MM.1S (cell line): Measurements from ENCODE around the gene CTNS.
A peak's percentile ranks its signal among the peaks of the same experiment; 100 is the strongest.

Source experiments
- DNase-seq: peaks from one replicate; pipeline ENCODE4 v3.0.0-alpha.2; 2015
- H2AFZ ChIP-seq: fragments of 300-600 bp; sonication (generic); 2 replicates; pipeline ENCODE4 v1.6.0; 2016; ENCODE audit warnings: antibody characterized with exemption, low read length
- H3F3A ChIP-seq: fragments of 300-600 bp; sonication (generic); 2 replicates; pipeline ENCODE4 v1.6.1; 2016; ENCODE audit warnings: mild to moderate bottlenecking, antibody characterized with exemption, low read length, moderate library complexity, mixed read lengths; ENCODE audit not compliant: insufficient read depth
- H3K27ac ChIP-seq: fragments of 300-600 bp; sonication (generic); 2 replicates; pipeline ENCODE4 v1.5.1; 2016; ENCODE audit warnings: mild to moderate bottlenecking, low read length
- H3K27me3 ChIP-seq: fragments of 300-600 bp; sonication (generic); replicated peaks from 2 replicates; pipeline ENCODE4 v1.6.0; 2016; ENCODE audit warnings: low read length; ENCODE audit not compliant: insufficient read depth
- H3K36me3 ChIP-seq: fragments of 300-600 bp; sonication (generic); replicated peaks from 2 replicates; pipeline ENCODE4 v1.6.1; 2016; ENCODE audit warnings: mild to moderate bottlenecking, low read length, mixed read lengths; ENCODE audit not compliant: insufficient read depth
- H3K4me1 ChIP-seq: fragments of 300-600 bp; sonication (generic); 2 replicates; pipeline ENCODE4 v1.6.1; 2016; ENCODE audit warnings: low read length, mixed read lengths
- H3K4me2 ChIP-seq: fragments of 300-600 bp; sonication (generic); 2 replicates; pipeline ENCODE4 v1.6.0; 2016; ENCODE audit warnings: low read depth, low read length
- H3K4me3 ChIP-seq: fragments of 300-600 bp; sonication (generic); 2 replicates; pipeline ENCODE4 v1.5.1; 2016; ENCODE audit warnings: low read length, mixed read lengths
- H3K79me2 ChIP-seq: fragments of 300-600 bp; sonication (generic); 2 replicates; pipeline ENCODE4 v1.6.1; 2016; ENCODE audit warnings: mixed run types, low read length, mixed read lengths
- H3K9ac ChIP-seq: fragments of 300-600 bp; sonication (generic); 2 replicates; pipeline ENCODE4 v1.6.1; 2016; ENCODE audit warnings: low read length, mixed read lengths
- H3K9me2 ChIP-seq: fragments of 300-600 bp; sonication (generic); replicated peaks from 2 replicates; pipeline ENCODE4 v1.6.1; 2016; ENCODE audit warnings: mild to moderate bottlenecking, low read length, mixed read lengths; ENCODE audit not compliant: insufficient read depth
- H3K9me3 ChIP-seq: fragments of 300-600 bp; sonication (generic); replicated peaks from 2 replicates; pipeline ENCODE4 v1.6.1; 2016; ENCODE audit warnings: mild to moderate bottlenecking, low read length, mixed read lengths; ENCODE audit not compliant: insufficient read depth
- H4K20me1 ChIP-seq: fragments of 300-600 bp; sonication (generic); 2 replicates; pipeline ENCODE4 v1.6.1; 2016; ENCODE audit warnings: mild to moderate bottlenecking, low read length, moderate library complexity, mixed read lengths; ENCODE audit not compliant: insufficient read depth
- EZH2 ChIP-seq: fragments of 300-600 bp; sonication (generic); optimal IDR thresholded peaks from 2 replicates; pipeline ENCODE3; 2017; ENCODE audit warnings: low read depth, mild to moderate bottlenecking, antibody characterized with exemption, low read length, mixed read lengths
- EZH2phosphoT487 ChIP-seq: fragments of 300-600 bp; sonication (generic); IDR thresholded peaks from 2 replicates; pipeline ENCODE4 v1.6.1; 2018; ENCODE audit warnings: antibody characterized with exemption, low read length
- TF ChIP-seq, protein P1 (sequence below): fragments of 300-600 bp; sonication (generic); IDR thresholded peaks from 2 replicates; pipeline ENCODE4 v1.5.1; 2016; ENCODE audit warnings: antibody characterized with exemption, low read length, mixed read lengths

CTNS gene

DNA sequence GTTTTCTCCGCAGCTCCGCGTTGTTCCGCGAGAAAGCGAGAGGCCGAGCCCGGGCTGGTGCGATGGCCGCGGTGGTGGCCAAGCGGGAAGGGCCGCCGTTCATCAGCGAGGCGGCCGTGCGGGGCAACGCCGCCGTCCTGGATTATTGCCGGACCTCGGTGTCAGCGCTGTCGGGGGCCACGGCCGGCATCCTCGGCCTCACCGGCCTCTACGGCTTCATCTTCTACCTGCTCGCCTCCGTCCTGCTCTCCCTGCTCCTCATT is 32.5 kb downstream of the CTNS start:
- H3K27me3 ChIP-seq = no peaks in the 10 kb centered on the region
- peak overlapping the region; percentile 98 for H3K4me2 ChIP-seq
- H3K4me1 ChIP-seq = peaks cover 3% of the 10 kb centered on the region; the same call in 1 of the 2 replicates
- peak overlapping the region; percentile 74 for H2AFZ ChIP-seq
- H3K9me2 ChIP-seq = no peaks in the 10 kb centered on the region
- no peaks in the 10 kb centered on the region for H3K9me3 ChIP-seq
- H3K4me3 ChIP-seq = peak overlapping the region; percentile 89
- H4K20me1 ChIP-seq = no peaks in the 10 kb centered on the region
- no peaks in the 10 kb centered on the region for H3F3A ChIP-seq
- peak overlapping the region; percentile 83 for H3K9ac ChIP-seq
- no peaks in the 10 kb centered on the region for H3K36me3 ChIP-seq
- peaks cover 26% of the 10 kb centered on the region for H3K79me2 ChIP-seq
- TF ChIP-seq, protein P1, sequence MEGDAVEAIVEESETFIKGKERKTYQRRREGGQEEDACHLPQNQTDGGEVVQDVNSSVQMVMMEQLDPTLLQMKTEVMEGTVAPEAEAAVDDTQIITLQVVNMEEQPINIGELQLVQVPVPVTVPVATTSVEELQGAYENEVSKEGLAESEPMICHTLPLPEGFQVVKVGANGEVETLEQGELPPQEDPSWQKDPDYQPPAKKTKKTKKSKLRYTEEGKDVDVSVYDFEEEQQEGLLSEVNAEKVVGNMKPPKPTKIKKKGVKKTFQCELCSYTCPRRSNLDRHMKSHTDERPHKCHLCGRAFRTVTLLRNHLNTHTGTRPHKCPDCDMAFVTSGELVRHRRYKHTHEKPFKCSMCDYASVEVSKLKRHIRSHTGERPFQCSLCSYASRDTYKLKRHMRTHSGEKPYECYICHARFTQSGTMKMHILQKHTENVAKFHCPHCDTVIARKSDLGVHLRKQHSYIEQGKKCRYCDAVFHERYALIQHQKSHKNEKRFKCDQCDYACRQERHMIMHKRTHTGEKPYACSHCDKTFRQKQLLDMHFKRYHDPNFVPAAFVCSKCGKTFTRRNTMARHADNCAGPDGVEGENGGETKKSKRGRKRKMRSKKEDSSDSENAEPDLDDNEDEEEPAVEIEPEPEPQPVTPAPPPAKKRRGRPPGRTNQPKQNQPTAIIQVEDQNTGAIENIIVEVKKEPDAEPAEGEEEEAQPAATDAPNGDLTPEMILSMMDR = no peak
- no peak for DNase-seq
- peak overlapping the region; percentile 31; the same call in 1 of the 2 replicates for H3K27ac ChIP-seq

DNA sequence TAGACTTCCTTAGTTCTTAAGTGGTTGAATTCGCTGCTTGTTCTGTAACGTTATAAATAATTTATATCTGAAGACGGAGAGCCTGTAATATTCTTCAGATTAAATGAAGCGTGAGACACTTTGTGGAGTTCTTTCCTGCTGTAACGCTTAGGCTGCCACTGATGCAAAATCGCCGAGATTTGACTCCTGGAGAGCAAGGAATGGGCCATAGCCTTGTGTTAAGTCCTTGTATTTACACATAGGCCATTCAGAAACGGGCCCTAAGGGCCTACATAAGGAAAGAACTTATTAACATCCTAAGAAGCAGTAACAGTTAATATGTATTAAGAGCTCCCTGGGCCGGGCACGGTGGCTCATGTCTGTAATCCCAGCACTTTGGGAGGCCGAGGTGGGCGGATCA is 33.0 kb downstream of the CTNS start:
- no peak for TF ChIP-seq EZH2phosphoT487
- TF ChIP-seq, protein P1 = no peak
- TF ChIP-seq EZH2 = no peak
- no peaks in the 10 kb centered on the region for H3K27me3 ChIP-seq
- peak overlapping the region; percentile 98 for H3K4me2 ChIP-seq
- H3K9me3 ChIP-seq = no peaks in the 10 kb centered on the region
- no peaks in the 10 kb centered on the region for H3K36me3 ChIP-seq
- no peaks in the 10 kb centered on the region for H3K9me2 ChIP-seq
- peak overlapping the region; percentile 89 for H3K4me3 ChIP-seq
- H2AFZ ChIP-seq = no peak overlapping the region
- DNase-seq = peak; percentile 6
- H3K9ac ChIP-seq = peak overlapping the region; percentile 83
- H4K20me1 ChIP-seq = no peaks in the 10 kb centered on the region
- H3F3A ChIP-seq = no peaks in the 10 kb centered on the region
- H3K79me2 ChIP-seq = peaks cover 26% of the 10 kb centered on the region
- H3K27ac ChIP-seq = no peak overlapping the region
- H3K4me1 ChIP-seq = peaks cover 3% of the 10 kb centered on the region; the same call in 1 of the 2 replicates

DNA sequence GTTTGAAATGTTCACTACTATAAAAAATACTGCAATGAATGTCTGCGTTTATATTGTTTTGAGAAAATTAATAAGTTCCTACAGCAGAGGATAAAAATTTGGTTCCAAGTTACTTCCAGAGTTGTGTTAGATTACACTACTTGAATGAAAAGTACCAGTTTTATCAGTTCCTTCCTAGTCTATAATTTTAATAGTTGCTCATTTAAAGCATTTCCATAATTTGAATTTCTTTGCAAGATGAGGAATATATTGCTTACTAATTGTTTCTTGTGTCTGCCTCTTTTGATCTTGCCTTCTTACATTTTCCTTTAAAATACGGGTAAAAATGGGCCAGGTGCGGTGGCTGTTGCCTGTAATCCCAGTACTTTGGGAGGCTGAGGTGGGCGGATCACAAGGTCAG is 36.0 kb downstream of the CTNS start:
- H3K27me3 ChIP-seq = no peaks in the 10 kb centered on the region
- no peaks in the 10 kb centered on the region for H4K20me1 ChIP-seq
- no peaks in the 10 kb centered on the region for H3K9me2 ChIP-seq

More for the DNA sequence above, 36.0 kb downstream of the CTNS start:
- Histone ChIP-seq H3K27ac (no peak overlapping the region), H3K9me3 (no peaks in the 10 kb centered on the region), H2AFZ (no peak overlapping the region), H3K79me2 (peaks cover 26% of the 10 kb centered on the region), H3K36me3 (no peaks in the 10 kb centered on the region), H3F3A (no peaks in the 10 kb centered on the region), H3K9ac (no peak overlapping the region), H3K4me2 (no peak overlapping the region), H3K4me1 (peaks cover 3% of the 10 kb centered on the region; the same call in 1 of the 2 replicates), H3K4me3 (no peak overlapping the region)
- TF ChIP-seq EZH2phosphoT487 = no peak
- TF ChIP-seq EZH2 = no peak
- TF ChIP-seq, protein P1 = no peak
- peak; percentile 2 for DNase-seq
